Loucy (cell line): ENCODE data around the gene TRPM8.

Experiments used
- CTCF ChIP-seq: fragments of 200-600 bp; sonication (generic); conservative IDR thresholded peaks from 2 replicates; pipeline ENCODE4 v1.5.1; 2014; ENCODE audit warnings: mild to moderate bottlenecking, antibody characterized with exemption, low read length
- EZH2phosphoT487 ChIP-seq: fragments of 200-600 bp; IDR thresholded peaks from 2 replicates; pipeline ENCODE4 v1.6.1; 2018; ENCODE audit warnings: antibody characterized with exemption, mild to moderate bottlenecking, moderate library complexity, borderline replicate concordance

GRCh38 chr2:233942731-233943130 is 25.6 kb downstream of the TRPM8 start:
- TF ChIP-seq CTCF (no peak), EZH2phosphoT487 (no peak)
